Measurements from ENCODE around the gene ATG16L2. TPM values are rescaled to one million over a fixed set of nuclear protein-coding genes. Genes with fewer than 3 reads are reported as not detected.

Gene ATG16L2
- total RNA-seq, 1 experiment from 2014 or later, result 17.3 TPM

DNA sequence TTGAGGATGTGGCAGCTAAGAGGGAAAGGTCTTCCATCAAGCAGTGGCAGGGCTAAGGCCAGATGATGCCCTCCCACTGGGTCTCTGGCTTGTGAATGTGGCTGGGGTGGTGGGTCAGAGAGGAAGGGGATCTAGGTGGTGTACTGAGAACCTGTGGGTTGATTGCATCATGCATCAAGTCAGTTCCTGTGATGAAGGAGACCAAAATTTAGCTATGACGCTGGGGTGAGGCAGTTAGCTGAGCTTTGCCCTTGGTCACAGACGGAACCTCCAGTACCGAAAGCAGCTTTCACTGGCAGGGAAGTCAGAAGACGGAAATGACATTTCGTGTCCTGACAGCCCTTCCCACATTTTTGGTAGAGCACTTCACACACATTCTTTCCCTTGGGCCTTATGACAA lies 20.7 kb downstream of the ATG16L2 start:
- Mint-ChIP-seq H3K27me3 (ENCODE audit: low read depth) (peaks cover 4% of the 10 kb centered on the region; the same call in 1 of the 2 replicates), H3K27ac (no peak overlapping the region; a peak in 1 of 7 replicates)

More for the DNA sequence above, 20.7 kb downstream of the ATG16L2 start:
- H3K79me1 ChIP-seq (ENCODE audit: insufficient read depth, low read depth, low read length, poor library complexity, severe bottlenecking), result no peaks in the 10 kb centered on the region
- DNase-seq, result no peak
- H4K5ac ChIP-seq (ENCODE audit: insufficient read length, low read depth, low read length), result no peak overlapping the region
- H3K18ac ChIP-seq (ENCODE audit: insufficient read length, low read depth, low read length), result no peak overlapping the region
- H3K27ac ChIP-seq (ENCODE audit: insufficient read length, low read depth, low read length), result no peak overlapping the region
- no peak overlapping the region for H2AK5ac ChIP-seq (ENCODE audit: insufficient read length, low read length)
- no peak overlapping the region for H2BK20ac ChIP-seq (ENCODE audit: low read depth, low read length, poor library complexity, severe bottlenecking)
- no peak overlapping the region for H3K4ac ChIP-seq (ENCODE audit: low read depth, low read length)
- no peak overlapping the region for H2BK12ac ChIP-seq (ENCODE audit: insufficient read length, low read depth, low read length)
- no peak overlapping the region for H2BK5ac ChIP-seq (ENCODE audit: insufficient read length, low read length)
- no peak overlapping the region for H3K23ac ChIP-seq (ENCODE audit: insufficient read length, low read depth, low read length)
- H3K4me1 ChIP-seq (ENCODE audit: insufficient read depth, low read length), result no peaks in the 10 kb centered on the region
- H4K91ac ChIP-seq (ENCODE audit: insufficient read length, low read depth, low read length), result no peak overlapping the region
- H3K79me2 ChIP-seq (ENCODE audit: insufficient read depth, low read length), result no peaks in the 10 kb centered on the region
- no peaks in the 10 kb centered on the region; a peak in 1 of 7 replicates for H3K36me3 Mint-ChIP-seq (ENCODE audit: insufficient read depth in 1 of 3, low read depth in 3 of 3)
- H3K9me3 Mint-ChIP-seq, result no peaks in the 10 kb centered on the region
- H3K4me1 Mint-ChIP-seq, result peaks cover 9% of the 10 kb centered on the region in 2 experiments
- H3K4me2 ChIP-seq (ENCODE audit: insufficient read depth, insufficient read length, low read length), result no peak overlapping the region
- TF ChIP-seq, protein P1, sequence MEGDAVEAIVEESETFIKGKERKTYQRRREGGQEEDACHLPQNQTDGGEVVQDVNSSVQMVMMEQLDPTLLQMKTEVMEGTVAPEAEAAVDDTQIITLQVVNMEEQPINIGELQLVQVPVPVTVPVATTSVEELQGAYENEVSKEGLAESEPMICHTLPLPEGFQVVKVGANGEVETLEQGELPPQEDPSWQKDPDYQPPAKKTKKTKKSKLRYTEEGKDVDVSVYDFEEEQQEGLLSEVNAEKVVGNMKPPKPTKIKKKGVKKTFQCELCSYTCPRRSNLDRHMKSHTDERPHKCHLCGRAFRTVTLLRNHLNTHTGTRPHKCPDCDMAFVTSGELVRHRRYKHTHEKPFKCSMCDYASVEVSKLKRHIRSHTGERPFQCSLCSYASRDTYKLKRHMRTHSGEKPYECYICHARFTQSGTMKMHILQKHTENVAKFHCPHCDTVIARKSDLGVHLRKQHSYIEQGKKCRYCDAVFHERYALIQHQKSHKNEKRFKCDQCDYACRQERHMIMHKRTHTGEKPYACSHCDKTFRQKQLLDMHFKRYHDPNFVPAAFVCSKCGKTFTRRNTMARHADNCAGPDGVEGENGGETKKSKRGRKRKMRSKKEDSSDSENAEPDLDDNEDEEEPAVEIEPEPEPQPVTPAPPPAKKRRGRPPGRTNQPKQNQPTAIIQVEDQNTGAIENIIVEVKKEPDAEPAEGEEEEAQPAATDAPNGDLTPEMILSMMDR (conservative IDR thresholded peaks at IDR 0.05), result no peak
- H3T11ph ChIP-seq (ENCODE audit: low read length), result no peak overlapping the region
- WGBS (ENCODE audit: extremely low coverage, insufficient read length, low lambda C conversion rate), result no CpG with 5 or more reads among the region's 5 CpGs
- H3K23me2 ChIP-seq (ENCODE audit: insufficient read length, low read depth, low read length, poor library complexity, severe bottlenecking), result no peaks in the 10 kb centered on the region
- H4K8ac ChIP-seq (replicated peaks; ENCODE audit: insufficient read length, low read depth, low read length), result no peak overlapping the region
- H2BK15ac ChIP-seq (ENCODE audit: low read depth, low read length), result no peak overlapping the region
- no peak overlapping the region for H2BK120ac ChIP-seq (ENCODE audit: low read depth, low read length, poor library complexity, severe bottlenecking)
- no peak overlapping the region for H3K14ac ChIP-seq (ENCODE audit: insufficient read depth, low read length)
- H3K4me3 Mint-ChIP-seq, result no peak overlapping the region
- no peaks in the 10 kb centered on the region for H3K9me3 ChIP-seq (ENCODE audit: control insufficient read depth, low read depth, low read length)
- H2AFZ ChIP-seq (ENCODE audit: low read length), result no peak overlapping the region
- H4K20me1 ChIP-seq (ENCODE audit: control insufficient read depth, insufficient read depth, insufficient read length), result no peaks in the 10 kb centered on the region
- H3K27me3 ChIP-seq (ENCODE audit: insufficient read depth, low read length), result no peaks in the 10 kb centered on the region
- no peak overlapping the region for H3K56ac ChIP-seq (ENCODE audit: insufficient read length, low read depth, low read length)
- no peak overlapping the region for H3K9ac ChIP-seq (ENCODE audit: extremely low read depth, insufficient read length, low read length)
